GM21367 (cell line): ENCODE measurements around the gene B3GALT5.
"Not testable (repeated sequence)": the region's sequence is repeated elsewhere in the genome, so short reads cannot be mapped to it uniquely, and the experiment has no call there.

Experiments used
- ATAC-seq: cut with Tn5 transposase; IDR thresholded peaks from one replicate; pipeline ENCODE4 v1.9.1; 2021; ENCODE audit not compliant: unreplicated experiment

Gene B3GALT5

GRCh38 chr21:39686646-39687468, 74.1 kb downstream of the B3GALT5 start:
- ATAC-seq: no peak

- no peak for ATAC-seq
These were observed 75.3 kb downstream of the B3GALT5 start for GRCh38 chr21:39688010-39688409.

DNA sequence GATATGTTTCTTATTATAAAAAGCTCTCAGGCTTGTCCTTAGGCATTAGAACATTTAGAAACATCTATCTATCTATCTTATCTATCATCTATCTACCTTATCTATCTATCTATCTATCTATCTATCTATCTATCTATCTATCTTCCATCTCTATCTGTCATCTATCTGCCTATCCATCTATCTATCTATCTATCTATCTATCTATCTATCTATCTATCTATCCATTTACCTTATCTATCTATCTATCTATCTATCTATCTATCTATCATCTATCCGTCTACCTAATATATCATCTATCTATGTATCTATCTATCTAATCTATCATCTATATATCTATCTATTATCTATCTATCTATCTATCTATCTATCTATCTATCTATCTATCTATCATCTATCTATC, 77.1 kb downstream of the B3GALT5 start:
- ATAC-seq: not testable (repeated sequence)

GRCh38 chr21:39690454-39690853, 77.7 kb downstream of the B3GALT5 start:
- no peak for ATAC-seq

GRCh38 chr21:39694750-39695149, 82.0 kb downstream of the B3GALT5 start:
- ATAC-seq: no peak

- ATAC-seq: no peak
These were observed 83.5 kb downstream of the B3GALT5 start for GRCh38 chr21:39696196-39696595.

- ATAC-seq: no peak
These were observed 83.9 kb downstream of the B3GALT5 start for GRCh38 chr21:39696618-39697017.

- ATAC-seq: no peak
These were observed 87.6 kb downstream of the B3GALT5 start for GRCh38 chr21:39700318-39700717.

GRCh38 chr21:39703578-39703977, 90.8 kb downstream of the B3GALT5 start:
- no peak for ATAC-seq

GRCh38 chr21:39705849-39706248, 93.1 kb downstream of the B3GALT5 start:
- no peak for ATAC-seq

- ATAC-seq: no peak
These were observed 94.6 kb downstream of the B3GALT5 start for GRCh38 chr21:39707316-39707715.

DNA sequence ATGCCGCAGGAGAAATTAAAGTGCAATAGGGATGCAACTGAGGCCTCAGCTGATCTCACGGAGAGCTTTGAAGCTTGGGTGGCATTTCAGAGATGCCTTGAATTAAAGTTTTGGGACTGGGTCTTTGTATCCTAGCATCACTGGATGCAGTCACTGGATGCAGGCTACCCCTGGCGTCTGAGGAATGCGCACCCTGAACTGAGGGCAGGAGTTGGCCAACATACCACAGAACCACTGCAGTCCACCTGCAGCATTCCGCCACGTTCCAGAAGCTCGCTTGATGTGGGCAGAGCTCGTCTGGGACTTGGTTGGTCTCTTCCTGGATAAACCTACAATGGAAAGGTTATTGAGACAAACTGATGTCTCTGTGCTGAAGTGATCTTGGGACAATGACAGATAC, 98.1 kb downstream of the B3GALT5 start:
- ATAC-seq: no peak

DNA sequence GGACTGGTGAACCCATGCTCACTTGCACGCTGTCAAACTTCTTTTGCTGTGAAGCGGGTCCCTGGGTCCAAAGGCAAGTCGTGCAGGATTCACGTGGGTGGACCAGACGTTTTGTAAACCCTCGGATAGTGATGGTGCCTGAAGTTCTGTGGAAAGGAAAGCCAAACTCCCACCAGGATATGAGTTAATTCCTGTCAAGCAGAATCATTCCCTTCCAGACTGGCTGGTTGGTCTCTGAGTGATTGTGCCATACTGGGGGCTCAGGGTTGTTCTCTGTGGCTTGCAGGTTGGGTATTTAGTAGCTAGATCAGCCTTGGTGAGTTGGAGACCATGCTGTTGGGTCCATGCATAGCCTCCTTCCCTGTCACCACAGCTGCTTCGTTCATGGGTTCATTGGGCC, 99.5 kb downstream of the B3GALT5 start:
- no peak for ATAC-seq

- no peak for ATAC-seq
These were observed 100.2 kb downstream of the B3GALT5 start for GRCh38 chr21:39712976-39713375.

DNA sequence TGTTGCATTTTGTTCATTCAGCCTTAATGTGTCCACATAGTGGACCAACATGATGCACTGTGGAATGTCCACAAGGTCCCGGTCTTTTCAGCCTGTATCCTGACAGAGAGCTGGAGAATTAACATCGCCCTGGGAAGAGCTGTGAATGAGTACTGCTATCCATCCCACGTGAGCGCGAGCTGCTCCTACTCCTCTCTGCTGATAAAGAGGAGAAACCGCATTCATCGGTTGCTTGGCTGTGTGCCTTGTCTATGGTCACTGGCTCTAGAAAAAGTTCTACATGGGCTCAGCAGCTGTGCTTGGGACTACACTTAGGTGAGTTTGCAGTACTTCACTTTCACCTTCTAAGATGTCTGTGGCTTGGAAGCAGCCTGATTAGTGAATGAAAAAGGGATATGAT, 101.2 kb downstream of the B3GALT5 start:
- no peak for ATAC-seq

GRCh38 chr21:39714331-39714730, 101.6 kb downstream of the B3GALT5 start:
- no peak for ATAC-seq

GRCh38 chr21:39715804-39716397, 103.2 kb downstream of the B3GALT5 start:
- no peak for ATAC-seq

- ATAC-seq: no peak
These were observed 107.5 kb downstream of the B3GALT5 start for GRCh38 chr21:39720126-39720778.

DNA sequence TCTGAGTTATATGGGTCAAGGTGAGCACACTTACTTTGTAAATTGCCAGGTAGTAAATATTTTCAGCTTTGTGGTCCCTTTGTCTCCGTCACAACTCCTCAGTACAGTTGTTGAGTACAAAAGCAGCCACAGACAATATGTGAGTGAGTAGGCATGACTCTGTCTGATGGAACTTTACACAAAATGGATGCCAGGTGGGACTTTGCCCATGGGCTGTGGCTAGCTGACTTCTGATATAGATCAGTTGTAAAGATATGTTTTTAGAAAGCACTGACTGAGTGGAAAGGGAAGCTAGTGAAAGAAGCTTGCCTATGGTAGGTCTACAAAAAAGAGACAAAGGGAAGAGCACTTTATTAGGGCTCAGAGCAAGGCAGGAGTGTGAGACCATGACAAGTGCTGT, 109.1 kb downstream of the B3GALT5 start:
- no peak for ATAC-seq
